ENCODE data around the gene CNTN1.

DNA sequence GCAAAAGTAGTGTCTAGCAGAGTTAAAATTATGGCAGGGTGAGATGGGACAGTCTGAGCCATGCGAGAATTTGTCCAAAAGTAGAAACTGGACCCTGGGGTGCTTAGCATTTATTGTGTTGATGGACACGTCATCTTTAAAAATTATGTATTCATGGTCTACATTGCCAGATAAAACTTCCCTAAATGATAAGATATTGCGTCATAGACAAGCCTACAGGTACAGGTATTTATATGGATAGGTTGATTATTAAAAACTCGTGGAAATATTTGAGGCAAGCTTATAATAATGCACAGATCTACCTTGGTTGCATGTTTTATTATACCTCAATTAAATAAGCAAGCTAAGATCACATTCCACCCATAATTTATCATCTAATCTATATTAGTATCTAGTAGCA lies 299.9 kb downstream of the CNTN1 start:
- TF ChIP-seq, protein P1, sequence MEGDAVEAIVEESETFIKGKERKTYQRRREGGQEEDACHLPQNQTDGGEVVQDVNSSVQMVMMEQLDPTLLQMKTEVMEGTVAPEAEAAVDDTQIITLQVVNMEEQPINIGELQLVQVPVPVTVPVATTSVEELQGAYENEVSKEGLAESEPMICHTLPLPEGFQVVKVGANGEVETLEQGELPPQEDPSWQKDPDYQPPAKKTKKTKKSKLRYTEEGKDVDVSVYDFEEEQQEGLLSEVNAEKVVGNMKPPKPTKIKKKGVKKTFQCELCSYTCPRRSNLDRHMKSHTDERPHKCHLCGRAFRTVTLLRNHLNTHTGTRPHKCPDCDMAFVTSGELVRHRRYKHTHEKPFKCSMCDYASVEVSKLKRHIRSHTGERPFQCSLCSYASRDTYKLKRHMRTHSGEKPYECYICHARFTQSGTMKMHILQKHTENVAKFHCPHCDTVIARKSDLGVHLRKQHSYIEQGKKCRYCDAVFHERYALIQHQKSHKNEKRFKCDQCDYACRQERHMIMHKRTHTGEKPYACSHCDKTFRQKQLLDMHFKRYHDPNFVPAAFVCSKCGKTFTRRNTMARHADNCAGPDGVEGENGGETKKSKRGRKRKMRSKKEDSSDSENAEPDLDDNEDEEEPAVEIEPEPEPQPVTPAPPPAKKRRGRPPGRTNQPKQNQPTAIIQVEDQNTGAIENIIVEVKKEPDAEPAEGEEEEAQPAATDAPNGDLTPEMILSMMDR (IDR thresholded peaks at IDR 0.05) = no peak
- TF ChIP-seq POLR2A (IDR thresholded peaks at IDR 0.05) = no peak
